ENCODE data around the gene HEMK1. TPM values are rescaled to one million over a fixed set of nuclear protein-coding genes. Genes with fewer than 3 reads are reported as not detected.

Gene HEMK1
- total RNA-seq, 2 donors from 2014 or later, result 5.4 to 12.7 TPM

- no peak overlapping the region for H3K27ac ChIP-seq
- H3K36me3 ChIP-seq, result no peaks in the 10 kb centered on the region
- H3K4me1 ChIP-seq (ENCODE audit: control insufficient read depth in 1 of 2, low read depth in 2 of 2), result peaks cover 5 to 24% of the 10 kb centered on the region in 2 donors
- ATAC-seq (ENCODE audit: insufficient number of reproducible peaks, low FRiP score, low read depth), result no peak
- TF ChIP-seq CTCF (IDR thresholded peaks at IDR 0.05), result no peak
- H3K9me3 ChIP-seq, result no peaks in the 10 kb centered on the region
- no peak overlapping the region for H3K4me3 ChIP-seq
- no peak for DNase-seq (ENCODE audit: low spot score)
- no peaks in the 10 kb centered on the region for H3K27me3 ChIP-seq (replicated peaks; ENCODE audit: insufficient read depth)
These were observed 5.0 kb upstream of the HEMK1 start for GRCh38 chr3:50564321-50564720.

- H3K36me3 ChIP-seq, result no peaks in the 10 kb centered on the region
- DNase-seq (ENCODE audit: low spot score) (no peak), ATAC-seq (ENCODE audit: insufficient number of reproducible peaks, low FRiP score, low read depth) (no peak)
- peak overlapping the region; percentile 64 to 87 for H3K27ac ChIP-seq
- H3K4me3 ChIP-seq, result peak overlapping the region; percentile 76
- H3K9me3 ChIP-seq, result no peaks in the 10 kb centered on the region
- TF ChIP-seq CTCF (IDR thresholded peaks at IDR 0.05), result no peak
- no peaks in the 10 kb centered on the region for H3K27me3 ChIP-seq (replicated peaks; ENCODE audit: insufficient read depth)
- H3K4me1 ChIP-seq (ENCODE audit: control insufficient read depth in 1 of 2, low read depth in 2 of 2), result peaks cover 5 to 34% of the 10 kb centered on the region in 2 donors
These were observed 2.3 kb upstream of the HEMK1 start for GRCh38 chr3:50567011-50567385.

- peak; percentile 62 for DNase-seq (ENCODE audit: low spot score)
- no peaks in the 10 kb centered on the region for H3K9me3 ChIP-seq
- ATAC-seq (ENCODE audit: insufficient number of reproducible peaks, low FRiP score, low read depth), result peak; percentile 42
- no peaks in the 10 kb centered on the region for H3K36me3 ChIP-seq
- H3K27me3 ChIP-seq (replicated peaks; ENCODE audit: insufficient read depth), result no peaks in the 10 kb centered on the region
- peak within 1 kb of the TSS; percentile 64 to 87 for H3K27ac ChIP-seq
- TF ChIP-seq CTCF (IDR thresholded peaks at IDR 0.05), result no peak
- H3K4me3 ChIP-seq, result peak within 1 kb of the TSS; percentile 76
- H3K4me1 ChIP-seq (ENCODE audit: control insufficient read depth in 1 of 2, low read depth in 2 of 2), result peaks cover 5 to 40% of the 10 kb centered on the region in 2 donors
These were observed 1.7 kb upstream of the HEMK1 start, which contains the start of gene C3orf18 for GRCh38 chr3:50567386-50568167. TSS of gene C3orf18 (minus strand) at chr3:50567747. CDS start at chr3:50565699, 2,048 bp downstream.

GRCh38 chr3:50570508-50571279, 1.4 kb downstream of the HEMK1 start:
- no peaks in the 10 kb centered on the region for H3K27me3 ChIP-seq (replicated peaks; ENCODE audit: insufficient read depth)
- no peak overlapping the region for H3K27ac ChIP-seq
- no peak for TF ChIP-seq CTCF (IDR thresholded peaks at IDR 0.05)
- no peaks in the 10 kb centered on the region for H3K36me3 ChIP-seq
- no peak for DNase-seq (ENCODE audit: low spot score)
- H3K4me3 ChIP-seq, result no peak overlapping the region
- no peaks in the 10 kb centered on the region for H3K9me3 ChIP-seq
- ATAC-seq (ENCODE audit: insufficient number of reproducible peaks, low FRiP score, low read depth), result no peak
- H3K4me1 ChIP-seq (ENCODE audit: control insufficient read depth in 1 of 2, low read depth in 2 of 2), result peaks cover 5 to 40% of the 10 kb centered on the region in 2 donors

- H3K27me3 ChIP-seq (replicated peaks; ENCODE audit: insufficient read depth), result no peaks in the 10 kb centered on the region
- peaks cover 5 to 37% of the 10 kb centered on the region in 2 donors for H3K4me1 ChIP-seq (ENCODE audit: control insufficient read depth in 1 of 2, low read depth in 2 of 2)
- H3K9me3 ChIP-seq, result no peaks in the 10 kb centered on the region
- TF ChIP-seq CTCF (IDR thresholded peaks at IDR 0.05), result no peak
- no peaks in the 10 kb centered on the region for H3K36me3 ChIP-seq
- H3K4me3 ChIP-seq, result no peak overlapping the region
- no peak overlapping the region for H3K27ac ChIP-seq
- ATAC-seq (ENCODE audit: insufficient number of reproducible peaks, low FRiP score, low read depth) (no peak), DNase-seq (ENCODE audit: low spot score) (no peak)
These were observed 2.2 kb downstream of the HEMK1 start for GRCh38 chr3:50571486-50571885.
